ENCODE data around the gene SERPINB6. TPM values are rescaled to one million over a fixed set of nuclear protein-coding genes. Genes with fewer than 3 reads are reported as not detected.

The SERPINB6 gene
- total and polyA plus RNA-seq, 2 of the 4 experiments (the other 2 are of a cell fraction) = 37.1 to 91.1 TPM

- no TSS peak for BruUV-seq (replicated peaks)
- ChIA-PET POLR2A (ENCODE audit: unreplicated experiment) (no interaction called here), CTCF (no interaction called here)
- no peak overlapping the region for H3K9ac ChIP-seq (ENCODE audit: low read depth, low read length)
- H3K9me3 ChIP-seq (ENCODE audit: control insufficient read depth, insufficient read depth, low read length) = no peaks in the 10 kb centered on the region
- peak overlapping the region; percentile 61 for H2AK9ac ChIP-seq (replicated peaks; ENCODE audit: low read depth, low read length, poor library complexity)
- no peaks in the 10 kb centered on the region for H4K20me1 ChIP-seq (ENCODE audit: insufficient read depth, low read length)
- H3K27ac ChIP-seq (ENCODE audit: insufficient read depth, low read length) = no peak overlapping the region
- dilution Hi-C loops (cut with HindIII; ENCODE audit: low sequenced_read_pairs, unreplicated experiment) = no loop called here
- H2BK20ac ChIP-seq (ENCODE audit: low read depth, low read length) = no peak overlapping the region
- no peak overlapping the region for H4K91ac ChIP-seq (ENCODE audit: insufficient read depth, low read depth, low read length)
- DNase-seq = no peak
- H3K79me1 ChIP-seq (ENCODE audit: low read depth in 1 of 2, low read length in 2 of 2) = peaks cover 0 to 5% of the 10 kb centered on the region in 2 experiments; a peak in 1 of 4 replicates
- H3K4me2 ChIP-seq (ENCODE audit: low read depth, low read length) = no peak overlapping the region
- H2AFZ ChIP-seq (replicated peaks; ENCODE audit: low read length, poor library complexity) = no peak overlapping the region
- H3K18ac ChIP-seq (ENCODE audit: low read depth, low read length) = no peak overlapping the region
- no peak for ATAC-seq (ENCODE audit: low read depth)
- H2AK5ac ChIP-seq (ENCODE audit: low read depth, low read length) = no peak overlapping the region
- H4K8ac ChIP-seq (ENCODE audit: low read depth in 2 of 2, low read length in 2 of 2) = no peak overlapping the region
- H2BK15ac ChIP-seq (ENCODE audit: low read depth, low read length) = no peak overlapping the region
- WGBS, 2 experiments (ENCODE audit: extremely low coverage in 2 of 2, insufficient read length in 1 of 2) = no CpG with 5 or more reads among the region's 4 CpGs
- no peak overlapping the region for H4K5ac ChIP-seq (ENCODE audit: low read depth, low read length)
- intact Hi-C loops (cut with micrococcal nuclease) = no loop called here
- H3K56ac ChIP-seq (ENCODE audit: extremely low read depth, insufficient read depth, low read length) = no peak overlapping the region
- H3K27me3 ChIP-seq (ENCODE audit: control insufficient read depth, insufficient read depth, low read length) = no peaks in the 10 kb centered on the region
- H3K23ac ChIP-seq (ENCODE audit: low read depth, low read length) = no peak overlapping the region
- peaks cover 2% of the 10 kb centered on the region; the same call in 1 of the 2 replicates for H3K4me1 ChIP-seq (ENCODE audit: control insufficient read depth, insufficient read depth, low read length)
- TF ChIP-seq NFE2L2 (IDR thresholded peaks at IDR 0.05; ENCODE audit: low read depth, low read length) (no peak), CEBPB (IDR thresholded peaks at IDR 0.05; ENCODE audit: low read depth, low read length) (no peak), POLR2A (IDR thresholded peaks at IDR 0.05; ENCODE audit: low read depth, low read length) (no peak), FOS (IDR thresholded peaks at IDR 0.05; ENCODE audit: low read depth, low read length) (no peak), MAZ (IDR thresholded peaks at IDR 0.05; ENCODE audit: borderline replicate concordance, low read depth, low read length) (no peak), CTCF (conservative IDR thresholded peaks at IDR 0.05; ENCODE audit: low read depth, low read length) (no peak), MAFK (IDR thresholded peaks at IDR 0.05; ENCODE audit: low read depth, low read length) (no peak), SMC3 (IDR thresholded peaks at IDR 0.05; ENCODE audit: low read depth, low read length) (no peak), MXI1 (IDR thresholded peaks at IDR 0.05; ENCODE audit: borderline replicate concordance, low read depth, low read length) (no peak), RCOR1 (IDR thresholded peaks at IDR 0.05; ENCODE audit: insufficient replicate concordance, low read length) (no peak), CHD1 (IDR thresholded peaks at IDR 0.05; ENCODE audit: low read depth, low read length) (no peak), ELK1 (IDR thresholded peaks at IDR 0.05; ENCODE audit: borderline replicate concordance, low read depth, low read length) (no peak), RAD21 (IDR thresholded peaks at IDR 0.05; ENCODE audit: low read length) (no peak), BHLHE40 (IDR thresholded peaks at IDR 0.05; ENCODE audit: low read depth, low read length) (no peak), RFX5 (IDR thresholded peaks at IDR 0.05; ENCODE audit: low read depth, low read length) (no peak)
- H3K14ac ChIP-seq (replicated peaks; ENCODE audit: low read depth, low read length) = no peak overlapping the region
- in situ Hi-C loops (cut with MboI; ENCODE audit: low sequenced_read_pairs) = loop anchor here (10.0 kb wide), 2 partner anchors 61 to 261 kb away; partner anchors contain the start of gene PSMG4
- H3K36me3 ChIP-seq (ENCODE audit: control insufficient read depth, insufficient read depth, low read length) = no peaks in the 10 kb centered on the region
- H3K9me1 ChIP-seq (ENCODE audit: insufficient read depth, low read length) = no peaks in the 10 kb centered on the region
- H2BK5ac ChIP-seq (ENCODE audit: low read depth, low read length, poor library complexity, severe bottlenecking) = no peak overlapping the region
- H2BK120ac ChIP-seq (ENCODE audit: low read depth, low read length) = no peak overlapping the region
- no peak overlapping the region for H3K4me3 ChIP-seq (ENCODE audit: insufficient read depth, low read depth, low read length)
- no peak overlapping the region for H3K4ac ChIP-seq (ENCODE audit: low read depth, low read length)
These were observed 22.5 kb upstream of the SERPINB6 start for GRCh38 chr6:2993755-2994317.
